A673 (cell line): ENCODE results near the gene NDUFS7.

Source experiments
- CTCF ChIP-seq: fragments of 300-800, 200-600 bp; sonication (generic); conservative IDR thresholded peaks from 2 replicates; pipeline ENCODE4 v1.5.1; 2017; ENCODE audit warnings: low read depth, mild to moderate bottlenecking, antibody characterized with exemption, low read length, moderate library complexity, mixed read lengths
- EZH2 ChIP-seq: fragments of 200-600 bp; sonication (generic); IDR thresholded peaks from 2 replicates; pipeline ENCODE4 v1.6.1; 2017; ENCODE audit warnings: borderline replicate concordance, low read depth, mild to moderate bottlenecking, mixed read lengths, antibody characterized with exemption, low read length; ENCODE audit not compliant: poor library complexity, severe bottlenecking

- TF ChIP-seq CTCF (no peak), EZH2 (no peak)
Measured at GRCh38 chr19:1441022-1441426, 57.3 kb downstream of the NDUFS7 start.
